ENCODE measurements around the gene MAN2B1. TPM values are rescaled to one million over a fixed set of nuclear protein-coding genes. Genes with fewer than 3 reads are reported as not detected.
A peak's percentile ranks its signal among the peaks of the same experiment; 100 is the strongest.

Gene MAN2B1
- total and polyA plus RNA-seq, 2 donors, result 25.3 to 49.1 TPM

- Histone ChIP-seq H3K36me3 (ENCODE audit: control insufficient read depth in 2 of 2, insufficient read depth in 2 of 2, low read length in 1 of 2) (peaks cover 53 to 69% of the 10 kb centered on the region in 2 donors), H3K4me3 (ENCODE audit: low read length in 2 of 2) (no peak overlapping the region), H3K27me3 (ENCODE audit: control insufficient read depth in 2 of 2, insufficient read depth in 1 of 2, low read length in 1 of 2) (no peaks in the 10 kb centered on the region), H3K27ac (ENCODE audit: low read depth in 1 of 2, low read length in 1 of 2) (no peak overlapping the region), H3K4me1 (ENCODE audit: control insufficient read depth in 2 of 2, insufficient read depth in 2 of 2, low read length in 2 of 2) (peaks cover 5 to 15% of the 10 kb centered on the region in 2 donors), H3K9me3 (ENCODE audit: control insufficient read depth in 2 of 2, insufficient read depth in 1 of 2, low read length in 1 of 2) (peaks cover 0 to 4% of the 10 kb centered on the region in 2 donors)
- no peak for DNase-seq (ENCODE audit: low read depth in 6 of 9, low spot score in 9 of 9)
- WGBS, result 98% methylated on average over 12 of the region's 12 CpGs
Observed at GRCh38 chr19:12660980-12661379, 5.6 kb downstream of the MAN2B1 start.

- Histone ChIP-seq H3K9me3 (ENCODE audit: control insufficient read depth in 2 of 2, insufficient read depth in 1 of 2, low read length in 1 of 2) (peaks cover 0 to 4% of the 10 kb centered on the region in 2 donors), H3K27me3 (ENCODE audit: control insufficient read depth in 2 of 2, insufficient read depth in 1 of 2, low read length in 1 of 2) (no peaks in the 10 kb centered on the region), H3K36me3 (ENCODE audit: control insufficient read depth in 2 of 2, insufficient read depth in 2 of 2, low read length in 1 of 2) (peaks cover 59 to 61% of the 10 kb centered on the region in 2 donors), H3K4me3 (ENCODE audit: low read length in 2 of 2) (no peak overlapping the region), H3K4me1 (ENCODE audit: control insufficient read depth in 2 of 2, insufficient read depth in 2 of 2, low read length in 2 of 2) (no peaks in the 10 kb centered on the region), H3K27ac (ENCODE audit: low read depth in 1 of 2, low read length in 1 of 2) (no peak overlapping the region)
- DNase-seq (ENCODE audit: low read depth in 6 of 9, low spot score in 9 of 9), result no peak
- WGBS, result 97% methylated on average over 22 of the region's 22 CpGs
Observed at GRCh38 chr19:12657966-12658365, 8.6 kb downstream of the MAN2B1 start.

- DNase-seq (ENCODE audit: low read depth in 6 of 9, low spot score in 9 of 9), result no peak
- H3K27me3 ChIP-seq (ENCODE audit: control insufficient read depth in 2 of 2, insufficient read depth in 1 of 2, low read length in 1 of 2), result no peaks in the 10 kb centered on the region
- no peak overlapping the region for H3K4me3 ChIP-seq (ENCODE audit: low read length in 2 of 2)
- no peaks in the 10 kb centered on the region for H3K4me1 ChIP-seq (ENCODE audit: control insufficient read depth in 2 of 2, insufficient read depth in 2 of 2, low read length in 2 of 2)
- peaks cover 0 to 4% of the 10 kb centered on the region in 2 donors for H3K9me3 ChIP-seq (ENCODE audit: control insufficient read depth in 2 of 2, insufficient read depth in 1 of 2, low read length in 1 of 2)
- 97% methylated on average over 50 of the region's 50 CpGs for WGBS
- peaks cover 54 to 55% of the 10 kb centered on the region in 2 donors for H3K36me3 ChIP-seq (ENCODE audit: control insufficient read depth in 2 of 2, insufficient read depth in 2 of 2, low read length in 1 of 2)
- H3K27ac ChIP-seq (ENCODE audit: low read depth in 1 of 2, low read length in 1 of 2), result no peak overlapping the region
Observed at GRCh38 chr19:12656899-12657571, 9.5 kb downstream of the MAN2B1 start.

- H3K4me1 ChIP-seq (ENCODE audit: control insufficient read depth in 2 of 2, insufficient read depth in 2 of 2, low read length in 2 of 2), result no peaks in the 10 kb centered on the region
- over 99% methylated on average over 8 of the region's 8 CpGs for WGBS
- no peak overlapping the region for H3K4me3 ChIP-seq (ENCODE audit: low read length in 2 of 2)
- H3K27me3 ChIP-seq (ENCODE audit: control insufficient read depth in 2 of 2, insufficient read depth in 1 of 2, low read length in 1 of 2), result no peaks in the 10 kb centered on the region
- no peak for DNase-seq (ENCODE audit: low read depth in 6 of 9, low spot score in 9 of 9)
- H3K27ac ChIP-seq (ENCODE audit: low read depth in 1 of 2, low read length in 1 of 2), result no peak overlapping the region
- peaks cover 43 to 50% of the 10 kb centered on the region in 2 donors for H3K36me3 ChIP-seq (ENCODE audit: control insufficient read depth in 2 of 2, insufficient read depth in 2 of 2, low read length in 1 of 2)
- H3K9me3 ChIP-seq (ENCODE audit: control insufficient read depth in 2 of 2, insufficient read depth in 1 of 2, low read length in 1 of 2), result peaks cover 0 to 4% of the 10 kb centered on the region in 2 donors
Observed at GRCh38 chr19:12655546-12655945, 11.0 kb downstream of the MAN2B1 start.

GRCh38 chr19:12652219-12652618 is 14.3 kb downstream of the MAN2B1 start:
- DNase-seq (ENCODE audit: low read depth in 6 of 9, low spot score in 9 of 9), result no peak
- Histone ChIP-seq H3K27me3 (ENCODE audit: control insufficient read depth in 2 of 2, insufficient read depth in 1 of 2, low read length in 1 of 2) (peaks cover 0 to 8% of the 10 kb centered on the region in 2 donors), H3K9me3 (ENCODE audit: control insufficient read depth in 2 of 2, insufficient read depth in 1 of 2, low read length in 1 of 2) (peaks cover 0 to 10% of the 10 kb centered on the region in 2 donors), H3K36me3 (ENCODE audit: control insufficient read depth in 2 of 2, insufficient read depth in 2 of 2, low read length in 1 of 2) (peaks cover 28 to 36% of the 10 kb centered on the region in 2 donors), H3K4me3 (ENCODE audit: low read length in 2 of 2) (no peak overlapping the region), H3K4me1 (ENCODE audit: control insufficient read depth in 2 of 2, insufficient read depth in 2 of 2, low read length in 2 of 2) (peaks cover 0 to 7% of the 10 kb centered on the region in 2 donors), H3K27ac (ENCODE audit: low read depth in 1 of 2, low read length in 1 of 2) (no peak overlapping the region)
- 98% methylated on average over 6 of the region's 6 CpGs for WGBS

- WGBS, result 98% methylated on average over 10 of the region's 10 CpGs
- Histone ChIP-seq H3K27ac (ENCODE audit: low read depth in 1 of 2, low read length in 1 of 2) (no peak overlapping the region), H3K4me3 (ENCODE audit: low read length in 2 of 2) (no peak overlapping the region), H3K4me1 (ENCODE audit: control insufficient read depth in 2 of 2, insufficient read depth in 2 of 2, low read length in 2 of 2) (peaks cover 0 to 7% of the 10 kb centered on the region in 2 donors), H3K36me3 (ENCODE audit: control insufficient read depth in 2 of 2, insufficient read depth in 2 of 2, low read length in 1 of 2) (peaks cover 8 to 19% of the 10 kb centered on the region in 2 donors), H3K27me3 (ENCODE audit: control insufficient read depth in 2 of 2, insufficient read depth in 1 of 2, low read length in 1 of 2) (peaks cover 0 to 8% of the 10 kb centered on the region in 2 donors), H3K9me3 (ENCODE audit: control insufficient read depth in 2 of 2, insufficient read depth in 1 of 2, low read length in 1 of 2) (peaks cover 0 to 12% of the 10 kb centered on the region in 2 donors)
- no peak for DNase-seq (ENCODE audit: low read depth in 6 of 9, low spot score in 9 of 9)
Observed at GRCh38 chr19:12649941-12650340, 16.6 kb downstream of the MAN2B1 start.

GRCh38 chr19:12648088-12648487 is 18.5 kb downstream of the MAN2B1 start:
- no peak overlapping the region for H3K27ac ChIP-seq (ENCODE audit: low read depth in 1 of 2, low read length in 1 of 2)
- peaks cover 0 to 8% of the 10 kb centered on the region in 2 donors for H3K27me3 ChIP-seq (ENCODE audit: control insufficient read depth in 2 of 2, insufficient read depth in 1 of 2, low read length in 1 of 2)
- H3K4me1 ChIP-seq (ENCODE audit: control insufficient read depth in 2 of 2, insufficient read depth in 2 of 2, low read length in 2 of 2), result peaks cover 0 to 7% of the 10 kb centered on the region in 2 donors
- H3K36me3 ChIP-seq (ENCODE audit: control insufficient read depth in 2 of 2, insufficient read depth in 2 of 2, low read length in 1 of 2), result peaks cover 2 to 20% of the 10 kb centered on the region in 2 donors
- H3K4me3 ChIP-seq (ENCODE audit: low read length in 2 of 2), result no peak overlapping the region
- 70% methylated on average over 29 of the region's 29 CpGs for WGBS
- no peak for DNase-seq (ENCODE audit: low read depth in 6 of 9, low spot score in 9 of 9)
- peaks cover 0 to 12% of the 10 kb centered on the region in 2 donors for H3K9me3 ChIP-seq (ENCODE audit: control insufficient read depth in 2 of 2, insufficient read depth in 1 of 2, low read length in 1 of 2)

GRCh38 chr19:12647490-12648071 is 19.0 kb downstream of the MAN2B1 start:
- peaks cover 0 to 23% of the 10 kb centered on the region in 2 donors for H3K36me3 ChIP-seq (ENCODE audit: control insufficient read depth in 2 of 2, insufficient read depth in 2 of 2, low read length in 1 of 2)
- peaks cover 0 to 12% of the 10 kb centered on the region in 2 donors for H3K9me3 ChIP-seq (ENCODE audit: control insufficient read depth in 2 of 2, insufficient read depth in 1 of 2, low read length in 1 of 2)
- H3K4me3 ChIP-seq (ENCODE audit: low read length in 2 of 2), result no peak overlapping the region
- DNase-seq (ENCODE audit: low read depth in 6 of 9, low spot score in 9 of 9), result peak in 1 of 9 donors; percentile 28
- no peak overlapping the region for H3K27ac ChIP-seq (ENCODE audit: low read depth in 1 of 2, low read length in 1 of 2)
- peaks cover 0 to 8% of the 10 kb centered on the region in 2 donors for H3K27me3 ChIP-seq (ENCODE audit: control insufficient read depth in 2 of 2, insufficient read depth in 1 of 2, low read length in 1 of 2)
- 65% methylated on average over 31 of the region's 31 CpGs for WGBS
- peaks cover 0 to 7% of the 10 kb centered on the region in 2 donors for H3K4me1 ChIP-seq (ENCODE audit: control insufficient read depth in 2 of 2, insufficient read depth in 2 of 2, low read length in 2 of 2)

GRCh38 chr19:12647047-12647446 is 19.5 kb downstream of the MAN2B1 start:
- Histone ChIP-seq H3K27ac (ENCODE audit: low read depth in 1 of 2, low read length in 1 of 2) (no peak overlapping the region), H3K27me3 (ENCODE audit: control insufficient read depth in 2 of 2, insufficient read depth in 1 of 2, low read length in 1 of 2) (peaks cover 0 to 8% of the 10 kb centered on the region in 2 donors), H3K4me3 (ENCODE audit: low read length in 2 of 2) (no peak overlapping the region), H3K36me3 (ENCODE audit: control insufficient read depth in 2 of 2, insufficient read depth in 2 of 2, low read length in 1 of 2) (peaks cover 0 to 21% of the 10 kb centered on the region in 2 donors), H3K4me1 (ENCODE audit: control insufficient read depth in 2 of 2, insufficient read depth in 2 of 2, low read length in 2 of 2) (peaks cover 0 to 7% of the 10 kb centered on the region in 2 donors), H3K9me3 (ENCODE audit: control insufficient read depth in 2 of 2, insufficient read depth in 1 of 2, low read length in 1 of 2) (peaks cover 0 to 12% of the 10 kb centered on the region in 2 donors)
- DNase-seq (ENCODE audit: low read depth in 6 of 9, low spot score in 9 of 9), result no peak
- WGBS, result 93% methylated on average over 8 of the region's 8 CpGs

Measured in thymus (tissue), 11 donors.